ENCODE measurements around the gene FMN2. TPM values are rescaled to one million over a fixed set of nuclear protein-coding genes. Genes with fewer than 3 reads are reported as not detected.

The FMN2 gene
- total RNA-seq, 1 donor from 2014 or later, result 1.1 TPM

GRCh38 chr1:240101737-240102136 is 10.1 kb downstream of the FMN2 start:
- ATAC-seq (no peak), DNase-seq (no peak)
- H3K27ac ChIP-seq, result no peak overlapping the region
- H3K4me3 ChIP-seq, result no peak overlapping the region
- H3K4me1 ChIP-seq, result no peaks in the 10 kb centered on the region
- no peak for TF ChIP-seq CTCF (IDR thresholded peaks at IDR 0.05)
- H3K9me3 ChIP-seq, result no peaks in the 10 kb centered on the region
- H3K36me3 ChIP-seq, result no peaks in the 10 kb centered on the region
- no peaks in the 10 kb centered on the region for H3K27me3 ChIP-seq (ENCODE audit: low read depth)
- intact Hi-C loops (cut with DNase I), result no loop called here

GRCh38 chr1:240104672-240105071 is 13.0 kb downstream of the FMN2 start:
- Histone ChIP-seq H3K36me3 (no peaks in the 10 kb centered on the region), H3K9me3 (no peaks in the 10 kb centered on the region), H3K4me3 (no peak overlapping the region), H3K4me1 (no peaks in the 10 kb centered on the region), H3K27ac (no peak overlapping the region), H3K27me3 (ENCODE audit: low read depth) (no peaks in the 10 kb centered on the region)
- DNase-seq (no peak), ATAC-seq (no peak)
- TF ChIP-seq CTCF (IDR thresholded peaks at IDR 0.05), result no peak
- intact Hi-C loops (cut with DNase I), result no loop called here

DNA sequence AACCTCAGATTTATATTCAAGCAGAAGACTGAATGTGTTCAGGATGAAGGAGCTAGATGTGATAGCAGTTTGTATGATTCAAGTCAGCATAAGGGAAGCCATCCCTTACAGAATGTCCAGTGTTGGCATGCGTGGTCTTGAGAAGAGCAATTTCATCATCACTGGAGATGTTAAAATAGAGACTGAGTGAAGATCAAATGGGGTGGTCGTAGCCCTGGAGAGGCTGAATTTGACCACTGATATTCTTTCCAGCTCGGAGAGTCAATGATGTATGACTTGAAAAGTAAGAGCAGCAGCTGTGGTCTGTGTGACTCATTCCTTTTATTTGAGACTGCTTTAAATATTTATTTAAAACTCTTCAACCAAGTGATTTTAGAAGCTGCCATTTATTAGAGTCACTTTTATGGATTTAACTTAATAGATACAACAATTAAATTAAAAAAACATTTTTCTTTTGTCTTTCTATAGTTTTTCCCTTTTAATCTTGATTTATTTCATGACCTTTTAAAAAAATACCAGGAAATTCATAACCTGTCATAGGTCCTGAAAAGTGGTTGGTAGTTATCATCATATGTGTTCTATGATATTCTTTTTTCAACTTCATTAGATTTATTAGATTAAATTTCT is 15.5 kb downstream of the FMN2 start:
- Histone ChIP-seq H3K4me3 (no peak overlapping the region), H3K36me3 (no peaks in the 10 kb centered on the region), H3K27me3 (ENCODE audit: low read depth) (no peaks in the 10 kb centered on the region), H3K9me3 (no peaks in the 10 kb centered on the region), H3K27ac (no peak overlapping the region), H3K4me1 (no peaks in the 10 kb centered on the region)
- intact Hi-C loops (cut with DNase I), result no loop called here
- ATAC-seq, result no peak
- TF ChIP-seq CTCF (IDR thresholded peaks at IDR 0.05), result no peak
- DNase-seq, result no peak

GRCh38 chr1:240109130-240109529 is 17.4 kb downstream of the FMN2 start:
- no peaks in the 10 kb centered on the region for H3K27me3 ChIP-seq (ENCODE audit: low read depth)
- intact Hi-C loops (cut with DNase I), result no loop called here
- no peak overlapping the region for H3K27ac ChIP-seq

DNA sequence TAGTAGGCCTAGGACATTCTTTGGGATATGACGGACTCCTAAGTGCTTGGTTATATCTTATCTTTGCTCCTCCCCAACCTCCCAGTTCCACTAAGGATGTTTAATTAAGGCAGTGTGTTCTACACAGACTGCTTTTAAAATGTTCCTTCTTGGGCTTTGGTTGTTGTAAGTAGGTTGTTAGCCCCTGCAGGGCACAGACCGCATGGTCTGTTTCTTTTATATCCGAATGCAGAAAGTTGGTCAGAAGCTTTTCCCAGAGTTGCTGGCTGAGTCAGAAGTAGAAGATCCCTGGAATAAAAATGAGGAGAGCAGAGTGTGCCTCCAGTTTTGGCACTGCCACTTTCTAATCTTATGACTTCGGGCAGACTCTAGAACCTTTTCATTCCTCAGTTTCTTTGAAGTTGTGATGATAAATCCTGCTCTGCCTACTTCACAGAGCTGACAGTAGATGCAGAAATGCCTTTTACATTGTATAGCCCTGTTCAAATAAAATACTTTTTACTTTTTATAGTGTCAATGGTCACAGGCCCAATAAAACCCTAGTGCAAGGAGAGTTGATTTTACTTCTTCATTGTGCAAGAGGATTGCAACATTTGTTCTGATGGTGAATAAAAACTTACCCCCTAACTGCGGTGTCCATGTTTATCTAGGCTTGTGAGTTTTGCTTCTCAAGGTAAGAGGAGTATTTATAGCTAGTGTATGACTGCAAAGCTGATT is 18.4 kb downstream of the FMN2 start:
- no peak for ATAC-seq
- H3K9me3 ChIP-seq, result no peaks in the 10 kb centered on the region
- H3K36me3 ChIP-seq, result no peaks in the 10 kb centered on the region
- no peak for DNase-seq
- no peak overlapping the region for H3K27ac ChIP-seq
- H3K4me3 ChIP-seq, result no peak overlapping the region
- intact Hi-C loops (cut with DNase I), result no loop called here
- TF ChIP-seq CTCF (IDR thresholded peaks at IDR 0.05), result no peak
- H3K4me1 ChIP-seq, result no peaks in the 10 kb centered on the region
- H3K27me3 ChIP-seq (ENCODE audit: low read depth), result no peaks in the 10 kb centered on the region

More at GRCh38 chr1:240109130-240109529, 17.4 kb downstream of the FMN2 start:
- DNase-seq (no peak), ATAC-seq (no peak)
- H3K4me1 ChIP-seq, result no peaks in the 10 kb centered on the region
- TF ChIP-seq CTCF (IDR thresholded peaks at IDR 0.05), result no peak
- no peaks in the 10 kb centered on the region for H3K9me3 ChIP-seq
- H3K4me3 ChIP-seq, result no peak overlapping the region
- no peaks in the 10 kb centered on the region for H3K36me3 ChIP-seq

Measured in lower lobe of right lung (tissue), 2 donors.